Adrenal gland (tissue), 12 donors: Measurements from ENCODE around the gene GJC2. TPM values are rescaled to one million over a fixed set of nuclear protein-coding genes. Genes with fewer than 3 reads are reported as not detected.

Experiments used
- DNase-seq, 7 donors: peaks; one replicate each; pipeline ENCODE4 v3.0.0-alpha.2; 2019 to 2020
- H3K27ac ChIP-seq, 5 donors: fragments of 200-600 bp; sonication (generic) in 4 of 5; 1 replicate in 3 of 5; 2 replicates in 2 of 5; pipeline versions ENCODE4 v1.5.1 to v1.8.0; 2016 to 2020; ENCODE audit warnings: mild to moderate bottlenecking in 1 of 5
- H3K27me3 ChIP-seq: fragments of 200-600 bp; 2 replicates; pipeline ENCODE4 v1.8.0; 2021
- H3K36me3 ChIP-seq, 2 donors: fragments of 200-600 bp; replicated peaks in 1 of 2; 1 replicate in 1 of 2; 2 replicates in 1 of 2; pipeline versions ENCODE4 v1.5.1 to v1.8.0; 2018 to 2022
- H3K4me1 ChIP-seq, 2 donors: fragments of 200-600 bp; replicated peaks in 1 of 2; 1 replicate in 1 of 2; 2 replicates in 1 of 2; pipeline versions ENCODE4 v1.5.1 to v1.8.0; 2018 to 2021
- H3K4me3 ChIP-seq, 4 donors: fragments of 200-600 bp; sonication (generic) in 3 of 4; one replicate each; pipeline ENCODE4 v1.5.1; 2016 to 2018
- H3K9me3 ChIP-seq, 3 donors: fragments of 200-600 bp; sonication (generic) in 1 of 3; replicated peaks in 1 of 3; 1 replicate in 2 of 3; 2 replicates in 1 of 3; pipeline versions ENCODE4 v1.5.1 to v1.8.0; 2016 to 2021
- POLR2A ChIP-seq, 2 donors: fragments of 450-650 bp; IDR thresholded peaks; one replicate each; pipeline ENCODE4 v1.6.1; 2017; ENCODE audit warnings: antibody characterized with exemption in 2 of 2, mild to moderate bottlenecking in 2 of 2, moderate library complexity in 1 of 2
- WGBS, 4 donors: extraction: QIAGEN DNeasy Blood & Tissue Kit in 2 of 4; methylation state at CpG; one replicate each; pipeline versions ENCODE4 v1.1.5 to v1.1.7; 2013 to 2017; 5-methylcytosine and 5-hydroxymethylcytosine counted together
- intact Hi-C, 2 donors: fragments of 100-400 bp; cut with DNase I; formaldehyde crosslinking; loops; one replicate each; pipeline versions ENCODE4 v1.14.1 to v1.15.0; 2022 to 2023
- polyA plus RNA-seq, 3 donors: library from polyadenylated mRNA; stranded (reverse); fragments of 200-250 nt in 2 of 3; fragments of 350-450 nt in 1 of 3; fragmentation: Illumina TruSeq in 1 of 3; extraction: RNeasy Lipid Tissue Mini Kit (QIAGEN cat#74804) in 1 of 3; gene quantifications; one replicate each; pipeline ENCODE4 v1.2.3, GENCODE V29; 2013 to 2014
- total RNA-seq, 9 donors: library from RNA; depleted of rRNA in 4 of 9; stranded (reverse); fragments of >200 nt in 4 of 9; fragments of 120-200 nt in 1 of 9; fragmentation: NEBNext Ultra II Directional in 1 of 9; extraction: Animal tissue kit (Norgen Biotek cat#: 25700) in 1 of 9; gene quantifications; one replicate each; pipeline versions ENCODE4 v1.1.0 to v1.2.4, GENCODE V29; 2013 to 2023
- TF ChIP-seq, protein P1 (sequence below), 6 experiments: fragments of 450-650 bp in 4 of 6; fragments of 200-600 bp in 2 of 6; sonication (generic) in 1 of 6; IDR thresholded peaks; 1 replicate in 5 of 6; 2 replicates in 1 of 6; pipeline versions ENCODE4 v1.5.1 to v1.8.0; 2016 to 2021; ENCODE audit warnings: antibody characterized with exemption in 6 of 6, mild to moderate bottlenecking in 2 of 6, moderate library complexity in 1 of 6
- donor health status: healthy with polysubstance abuse.
- donor health status: Bipolar disorder and iron deficiency.
- donor health status: DM: yes; HTN: yes; CAD: no.
- donor health status: DM: no; HTN: no; CAD: no.
- donor health status: DM: no; HTN: no; CAD: no.
- donor health status: DM: yes; HTN: yes; CAD: no.

The GJC2 gene
- total and polyA plus RNA-seq, 12 donors = 0.05 to 4.1 (median 1.3) TPM

- intact Hi-C loops = no loop called here
- no peaks in the 10 kb centered on the region for H3K27me3 ChIP-seq
- H3K27ac ChIP-seq = no peak overlapping the region
- DNase-seq = no peak
- H3K36me3 ChIP-seq = no peaks in the 10 kb centered on the region
- H3K9me3 ChIP-seq = no peaks in the 10 kb centered on the region
- no peak for TF ChIP-seq POLR2A (IDR thresholded peaks at IDR 0.05)
- TF ChIP-seq, protein P1, sequence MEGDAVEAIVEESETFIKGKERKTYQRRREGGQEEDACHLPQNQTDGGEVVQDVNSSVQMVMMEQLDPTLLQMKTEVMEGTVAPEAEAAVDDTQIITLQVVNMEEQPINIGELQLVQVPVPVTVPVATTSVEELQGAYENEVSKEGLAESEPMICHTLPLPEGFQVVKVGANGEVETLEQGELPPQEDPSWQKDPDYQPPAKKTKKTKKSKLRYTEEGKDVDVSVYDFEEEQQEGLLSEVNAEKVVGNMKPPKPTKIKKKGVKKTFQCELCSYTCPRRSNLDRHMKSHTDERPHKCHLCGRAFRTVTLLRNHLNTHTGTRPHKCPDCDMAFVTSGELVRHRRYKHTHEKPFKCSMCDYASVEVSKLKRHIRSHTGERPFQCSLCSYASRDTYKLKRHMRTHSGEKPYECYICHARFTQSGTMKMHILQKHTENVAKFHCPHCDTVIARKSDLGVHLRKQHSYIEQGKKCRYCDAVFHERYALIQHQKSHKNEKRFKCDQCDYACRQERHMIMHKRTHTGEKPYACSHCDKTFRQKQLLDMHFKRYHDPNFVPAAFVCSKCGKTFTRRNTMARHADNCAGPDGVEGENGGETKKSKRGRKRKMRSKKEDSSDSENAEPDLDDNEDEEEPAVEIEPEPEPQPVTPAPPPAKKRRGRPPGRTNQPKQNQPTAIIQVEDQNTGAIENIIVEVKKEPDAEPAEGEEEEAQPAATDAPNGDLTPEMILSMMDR (IDR thresholded peaks at IDR 0.05) = no peak
- H3K4me1 ChIP-seq = no peaks in the 10 kb centered on the region
- no peak overlapping the region for H3K4me3 ChIP-seq
- 57 to 70% (median 70%) methylated on average over 2 of the region's 2 CpGs for WGBS, 4 donors
Measured at GRCh38 chr1:228123505-228123904, 26.2 kb upstream of the GJC2 start.

GRCh38 chr1:228125185-228125584 lies 24.5 kb upstream of the GJC2 start:
- intact Hi-C loops = no loop called here
- Histone ChIP-seq H3K27ac (no peak overlapping the region), H3K36me3 (no peaks in the 10 kb centered on the region), H3K9me3 (no peaks in the 10 kb centered on the region), H3K4me1 (no peaks in the 10 kb centered on the region), H3K4me3 (no peak overlapping the region), H3K27me3 (no peaks in the 10 kb centered on the region)
- TF ChIP-seq POLR2A (IDR thresholded peaks at IDR 0.05) = no peak
- TF ChIP-seq, protein P1 (IDR thresholded peaks at IDR 0.05) = no peak
- 71 to 80% (median 76%) methylated on average over 5 of the region's 5 CpGs for WGBS, 4 donors
- DNase-seq = no peak

GRCh38 chr1:228131766-228132165 lies 18.0 kb upstream of the GJC2 start:
- Histone ChIP-seq H3K4me3 (no peak overlapping the region), H3K27ac (no peak overlapping the region), H3K36me3 (no peaks in the 10 kb centered on the region), H3K27me3 (no peaks in the 10 kb centered on the region), H3K4me1 (peaks cover 0 to 8% of the 10 kb centered on the region in 2 donors), H3K9me3 (no peaks in the 10 kb centered on the region)
- WGBS, 4 donors = 77 to 93% (median 84%) methylated on average over 2 of the region's 2 CpGs
- no peak for DNase-seq
- intact Hi-C loops = loop anchor here in 1 of 2 donors (5.0 kb wide), 1 partner anchor 386 kb away; no protein-coding TSS in a partner anchor
- TF ChIP-seq, protein P1 (IDR thresholded peaks at IDR 0.05) = no peak
- TF ChIP-seq POLR2A (IDR thresholded peaks at IDR 0.05) = no peak

- no peaks in the 10 kb centered on the region for H3K36me3 ChIP-seq
- H3K4me3 ChIP-seq = no peak overlapping the region
- H3K9me3 ChIP-seq = no peaks in the 10 kb centered on the region
- no peaks in the 10 kb centered on the region for H3K27me3 ChIP-seq
- intact Hi-C loops = loop anchor here in 1 of 2 donors (5.0 kb wide), 1 partner anchor 383 kb away; no protein-coding TSS in a partner anchor
- peaks cover 5 to 8% of the 10 kb centered on the region in 2 donors for H3K4me1 ChIP-seq
- no peak overlapping the region for H3K27ac ChIP-seq
- no peak for TF ChIP-seq POLR2A (IDR thresholded peaks at IDR 0.05)
- TF ChIP-seq, protein P1 (IDR thresholded peaks at IDR 0.05) = no peak
- whole genome bisulfite sequencing, 4 donors = 79 to 87% (median 83%) methylated on average over 4 to 12 of the region's 12 CpGs
- DNase-seq = no peak
Measured at GRCh38 chr1:228134591-228134990, 15.1 kb upstream of the GJC2 start.
